ENCODE measurements around the gene HMCN1.

- no peak for TF ChIP-seq CTCF (IDR thresholded peaks at IDR 0.05; ENCODE audit: insufficient read depth, low read length, poor library complexity, severe bottlenecking)
- TF ChIP-seq EZH2phosphoT487 (conservative IDR thresholded peaks at IDR 0.05; ENCODE audit: low read length), result no peak
Measured at GRCh38 chr1:185996211-185996610, 262.0 kb downstream of the HMCN1 start.
